HCT116 (cell line): Measurements from ENCODE around the gene ARL6IP4.

Experiments used
- ELF1 ChIP-seq: IDR thresholded peaks from 2 replicates; pipeline ENCODE4 v1.6.1; 2012; ENCODE audit warnings: low read depth, borderline replicate concordance
- EZH2 ChIP-seq: fragments of 200-600 bp; sonication (generic); IDR thresholded peaks from 2 replicates; pipeline ENCODE4 v1.6.1; 2017; ENCODE audit warnings: antibody characterized with exemption, mixed run types
- EZH2phosphoT487 ChIP-seq: fragments of 200-600 bp; IDR thresholded peaks from 2 replicates; pipeline ENCODE4 v1.6.1; 2018; ENCODE audit warnings: antibody characterized with exemption, borderline replicate concordance
- FOSL1 ChIP-seq: IDR thresholded peaks from 2 replicates; pipeline ENCODE4 v1.6.1; 2012; ENCODE audit warnings: low read depth
- POLR2A ChIP-seq: IDR thresholded peaks from 2 replicates; pipeline ENCODE4 v1.7.0; 2011; ENCODE audit warnings: borderline replicate concordance; ENCODE audit not compliant: insufficient read depth, insufficient read length; ENCODE audit errors: extremely low read depth
- POLR2AphosphoS5 ChIP-seq: IDR thresholded peaks from 2 replicates; pipeline ENCODE4 v1.6.1; 2011; ENCODE audit warnings: mild to moderate bottlenecking, low read depth, low read length, moderate library complexity
- RAD21 ChIP-seq: IDR thresholded peaks from 2 replicates; pipeline ENCODE4 v1.6.1; 2012; ENCODE audit warnings: low read depth, mild to moderate bottlenecking
- SRF ChIP-seq: IDR thresholded peaks from 2 replicates; pipeline ENCODE4 v1.6.1; 2012; ENCODE audit warnings: low read depth
- YY1 ChIP-seq: IDR thresholded peaks from 2 replicates; pipeline ENCODE4 v1.6.1; 2011; ENCODE audit warnings: low read length, low read depth, moderate library complexity, mild to moderate bottlenecking; ENCODE audit not compliant: insufficient replicate concordance; ENCODE audit errors: extremely low read depth
- TF ChIP-seq, protein P1 (sequence below), 3 experiments: fragments of 200-600 bp in 1 of 3; sonication (generic) in 1 of 3; IDR thresholded peaks in 2 of 3; conservative IDR thresholded peaks in 1 of 3; 2 replicates each; pipeline ENCODE4 v1.5.1; 2012 to 2017; ENCODE audit warnings: low read depth in 2 of 3, low read length in 2 of 3, antibody characterized with exemption in 1 of 3, borderline replicate concordance in 1 of 3, control low read depth in 1 of 3, mild to moderate bottlenecking in 1 of 3, mixed read lengths in 1 of 3, mixed run types in 1 of 3, moderate library complexity in 1 of 3; ENCODE audit not compliant: insufficient read depth in 1 of 3

DNA sequence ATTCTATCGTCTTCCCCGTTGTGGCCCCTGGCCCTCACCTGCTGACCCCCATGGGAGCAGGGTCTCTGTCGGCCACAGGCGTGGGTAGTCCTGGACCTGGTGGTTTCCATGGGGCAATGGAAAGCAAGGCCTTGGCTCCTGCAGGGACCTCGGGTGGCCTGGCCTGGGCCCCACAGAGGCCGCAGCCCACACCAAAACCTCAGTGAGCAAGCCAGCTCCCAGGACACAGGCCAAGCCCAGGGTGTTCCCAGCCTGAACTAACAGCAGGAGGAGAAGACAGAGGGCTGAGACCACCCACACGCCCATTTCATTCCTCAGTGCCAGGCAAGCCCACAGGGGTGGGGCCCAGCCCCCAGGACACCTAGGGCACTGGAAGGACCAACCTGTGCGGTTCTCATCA is 31.1 kb upstream of the ARL6IP4 start:
- no peak for TF ChIP-seq SRF
- no peak for TF ChIP-seq YY1
- TF ChIP-seq, protein P1, sequence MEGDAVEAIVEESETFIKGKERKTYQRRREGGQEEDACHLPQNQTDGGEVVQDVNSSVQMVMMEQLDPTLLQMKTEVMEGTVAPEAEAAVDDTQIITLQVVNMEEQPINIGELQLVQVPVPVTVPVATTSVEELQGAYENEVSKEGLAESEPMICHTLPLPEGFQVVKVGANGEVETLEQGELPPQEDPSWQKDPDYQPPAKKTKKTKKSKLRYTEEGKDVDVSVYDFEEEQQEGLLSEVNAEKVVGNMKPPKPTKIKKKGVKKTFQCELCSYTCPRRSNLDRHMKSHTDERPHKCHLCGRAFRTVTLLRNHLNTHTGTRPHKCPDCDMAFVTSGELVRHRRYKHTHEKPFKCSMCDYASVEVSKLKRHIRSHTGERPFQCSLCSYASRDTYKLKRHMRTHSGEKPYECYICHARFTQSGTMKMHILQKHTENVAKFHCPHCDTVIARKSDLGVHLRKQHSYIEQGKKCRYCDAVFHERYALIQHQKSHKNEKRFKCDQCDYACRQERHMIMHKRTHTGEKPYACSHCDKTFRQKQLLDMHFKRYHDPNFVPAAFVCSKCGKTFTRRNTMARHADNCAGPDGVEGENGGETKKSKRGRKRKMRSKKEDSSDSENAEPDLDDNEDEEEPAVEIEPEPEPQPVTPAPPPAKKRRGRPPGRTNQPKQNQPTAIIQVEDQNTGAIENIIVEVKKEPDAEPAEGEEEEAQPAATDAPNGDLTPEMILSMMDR (IDR thresholded peaks at IDR 0.05 in 2 of 3, conservative IDR thresholded peaks at IDR 0.05 in 1 of 3; ENCODE audit: borderline replicate concordance in 1 of 3, insufficient read depth in 1 of 3, low read depth in 2 of 3, low read length in 2 of 3) = no peak
- TF ChIP-seq EZH2 = no peak
- TF ChIP-seq RAD21 = no peak
- no peak for TF ChIP-seq ELF1
- no peak for TF ChIP-seq POLR2A
- no peak for TF ChIP-seq EZH2phosphoT487
- no peak for TF ChIP-seq POLR2AphosphoS5
- TF ChIP-seq FOSL1 = no peak
